Measurements from ENCODE around the gene PSMG4.

The PSMG4 gene

DNA sequence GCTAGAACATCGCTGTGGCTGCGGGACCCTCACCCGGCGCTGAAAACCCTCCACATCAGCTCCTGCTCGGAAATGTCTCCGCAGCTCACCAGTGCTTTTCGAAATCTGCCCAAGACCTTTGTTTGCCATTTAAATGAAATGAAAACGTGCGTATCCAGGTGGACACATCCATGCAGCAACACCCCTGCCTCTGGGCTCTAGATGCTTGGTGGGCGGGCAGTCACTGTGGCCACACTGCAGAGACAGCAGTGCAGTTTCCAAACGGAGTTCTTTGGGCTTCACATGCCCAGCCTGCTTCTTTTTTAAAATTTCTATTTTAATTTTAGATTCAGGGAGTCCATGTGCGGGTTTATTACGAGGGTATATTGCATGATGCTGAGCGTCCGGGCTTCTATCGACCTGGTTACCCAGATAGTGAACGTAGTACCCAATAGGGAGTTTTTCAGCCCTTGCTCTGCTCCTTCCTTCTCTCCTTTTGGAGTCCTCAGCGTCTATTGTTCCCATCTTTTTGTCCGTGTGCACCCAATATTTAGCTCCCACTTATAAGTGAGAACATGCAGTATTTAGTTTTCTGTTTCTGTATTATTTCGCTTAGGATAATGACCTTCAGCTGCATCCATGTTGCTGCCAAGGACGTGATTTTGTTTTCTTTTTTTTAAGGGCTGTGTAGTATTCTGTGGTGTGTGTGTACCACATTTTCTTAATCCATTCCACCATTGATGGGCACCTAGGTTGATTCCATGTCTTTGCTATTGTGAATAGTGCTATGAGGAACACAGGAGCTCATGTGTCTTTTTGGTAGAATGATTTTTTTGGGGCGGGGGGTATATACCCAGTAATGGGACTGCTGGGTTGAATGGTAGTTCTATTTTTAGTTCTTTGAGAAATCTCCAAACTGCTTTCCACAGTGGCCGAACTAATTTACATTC is 26.5 kb upstream of the PSMG4 start:
- Histone ChIP-seq H3K36me3 (ENCODE audit: control insufficient read depth in 2 of 2, insufficient read depth in 1 of 2, low read length in 2 of 2) (no peaks in the 10 kb centered on the region), H3K4me3 (ENCODE audit: low read depth, low read length) (peak overlapping the region; percentile 71), H3K27ac (ENCODE audit: extremely low read depth, low read depth, low read length) (peak overlapping the region; percentile 94), H3K9me3 (ENCODE audit: control insufficient read depth, insufficient read depth, low read depth, low read length) (no peaks in the 10 kb centered on the region), H3K4me1 (ENCODE audit: control insufficient read depth, insufficient read depth, low read length) (peaks cover 5% of the 10 kb centered on the region; the same call in 1 of the 2 replicates)
- TF ChIP-seq ZNF521 (tag by site-specific recombination; IDR thresholded peaks at IDR 0.05) (no peak), ZNF121 (tag by site-specific recombination; IDR thresholded peaks at IDR 0.05) (no peak), ZNF677 (tag by site-specific recombination; IDR thresholded peaks at IDR 0.05) (no peak), ZFP69B (tag by site-specific recombination; IDR thresholded peaks at IDR 0.05) (no peak), ZNF596 (tag by site-specific recombination; IDR thresholded peaks at IDR 0.05) (no peak), ZNF335 (tag by site-specific recombination; conservative IDR thresholded peaks at IDR 0.05) (peak; percentile 92), ZNF37A (tag by site-specific recombination; IDR thresholded peaks at IDR 0.05) (no peak), ZNF558 (tag by site-specific recombination; IDR thresholded peaks at IDR 0.05) (no peak), ZNF146 (tag by site-specific recombination; IDR thresholded peaks at IDR 0.05) (peak; percentile 90), ZEB2 (tag by site-specific recombination; IDR thresholded peaks at IDR 0.05) (no peak)
- TF ChIP-seq, protein P1, sequence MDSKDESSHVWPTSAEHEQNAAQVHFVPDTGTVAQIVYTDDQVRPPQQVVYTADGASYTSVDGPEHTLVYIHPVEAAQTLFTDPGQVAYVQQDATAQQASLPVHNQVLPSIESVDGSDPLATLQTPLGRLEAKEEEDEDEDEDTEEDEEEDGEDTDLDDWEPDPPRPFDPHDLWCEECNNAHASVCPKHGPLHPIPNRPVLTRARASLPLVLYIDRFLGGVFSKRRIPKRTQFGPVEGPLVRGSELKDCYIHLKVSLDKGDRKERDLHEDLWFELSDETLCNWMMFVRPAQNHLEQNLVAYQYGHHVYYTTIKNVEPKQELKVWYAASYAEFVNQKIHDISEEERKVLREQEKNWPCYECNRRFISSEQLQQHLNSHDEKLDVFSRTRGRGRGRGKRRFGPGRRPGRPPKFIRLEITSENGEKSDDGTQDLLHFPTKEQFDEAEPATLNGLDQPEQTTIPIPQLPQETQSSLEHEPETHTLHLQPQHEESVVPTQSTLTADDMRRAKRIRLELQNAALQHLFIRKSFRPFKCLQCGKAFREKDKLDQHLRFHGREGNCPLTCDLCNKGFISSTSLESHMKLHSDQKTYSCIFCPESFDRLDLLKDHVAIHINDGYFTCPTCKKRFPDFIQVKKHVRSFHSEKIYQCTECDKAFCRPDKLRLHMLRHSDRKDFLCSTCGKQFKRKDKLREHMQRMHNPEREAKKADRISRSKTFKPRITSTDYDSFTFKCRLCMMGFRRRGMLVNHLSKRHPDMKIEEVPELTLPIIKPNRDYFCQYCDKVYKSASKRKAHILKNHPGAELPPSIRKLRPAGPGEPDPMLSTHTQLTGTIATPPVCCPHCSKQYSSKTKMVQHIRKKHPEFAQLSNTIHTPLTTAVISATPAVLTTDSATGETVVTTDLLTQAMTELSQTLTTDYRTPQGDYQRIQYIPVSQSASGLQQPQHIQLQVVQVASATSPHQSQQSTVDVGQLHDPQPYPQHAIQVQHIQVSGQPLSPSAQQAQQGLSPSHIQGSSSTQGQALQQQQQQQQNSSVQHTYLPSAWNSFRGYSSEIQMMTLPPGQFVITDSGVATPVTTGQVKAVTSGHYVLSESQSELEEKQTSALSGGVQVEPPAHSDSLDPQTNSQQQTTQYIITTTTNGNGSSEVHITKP (tag by site-specific recombination; IDR thresholded peaks at IDR 0.05): peak; percentile 92
- ChIA-PET CTCF (interaction anchor here (0.8 to 3.0 kb wide), 4 partner anchors 15 to 113 kb away, joined by 3 to 27 read pairs (median 10); no protein-coding TSS in a partner anchor), POLR2A (interaction anchor here (1.0 to 3.5 kb wide), 6 partner anchors 10 to 75 kb away, joined by 4 to 21 read pairs (median 11); partner anchors contain the start of gene TUBB2A)

DNA sequence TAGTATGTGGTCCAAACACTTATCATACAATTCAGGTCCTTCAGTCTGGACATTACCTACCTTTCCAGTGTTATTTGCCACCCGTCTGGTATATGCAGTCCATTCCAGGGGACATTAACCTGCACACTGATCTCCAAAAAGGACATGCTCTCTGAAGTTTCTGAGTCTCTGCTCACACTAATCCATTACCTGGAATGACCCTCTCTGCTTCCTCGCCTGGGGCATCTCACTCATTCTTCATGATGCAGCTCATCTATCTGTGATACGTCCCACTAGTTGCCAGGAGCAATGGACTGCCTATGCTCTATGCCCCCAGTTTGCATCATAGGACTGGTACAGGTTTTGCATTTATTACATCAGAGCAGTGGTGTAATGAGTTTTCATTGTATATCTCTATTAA is 25.4 kb upstream of the PSMG4 start:
- no peak overlapping the region for H3K4me3 ChIP-seq (ENCODE audit: low read depth, low read length)
- ChIA-PET CTCF (interaction anchor here (1.0 to 2.2 kb wide), 3 partner anchors 18 to 109 kb away, joined by 4 to 12 read pairs (median 5); no protein-coding TSS in a partner anchor), POLR2A (interaction anchor here (1.6 kb wide), 1 partner anchor 14 kb away, joined by 6 read pairs; no protein-coding TSS in a partner anchor)
- peaks cover 5% of the 10 kb centered on the region; the same call in 1 of the 2 replicates for H3K4me1 ChIP-seq (ENCODE audit: control insufficient read depth, insufficient read depth, low read length)
- no peaks in the 10 kb centered on the region for H3K36me3 ChIP-seq (ENCODE audit: control insufficient read depth in 2 of 2, insufficient read depth in 1 of 2, low read length in 2 of 2)
- H3K27ac ChIP-seq (ENCODE audit: extremely low read depth, low read depth, low read length): no peak overlapping the region
- H3K9me3 ChIP-seq (ENCODE audit: control insufficient read depth, insufficient read depth, low read depth, low read length): no peaks in the 10 kb centered on the region
- TF ChIP-seq ZNF391 (tag by site-specific recombination; IDR thresholded peaks at IDR 0.05; ENCODE audit: borderline replicate concordance, low read depth) (no peak), ZNF292 (tag by site-specific recombination; IDR thresholded peaks at IDR 0.05; ENCODE audit: borderline replicate concordance, low read depth) (no peak), ZNF664 (tag by site-specific recombination; IDR thresholded peaks at IDR 0.05) (no peak), ZNF585B (tag by site-specific recombination; IDR thresholded peaks at IDR 0.05) (no peak), ZNF670 (tag by site-specific recombination; IDR thresholded peaks at IDR 0.05; ENCODE audit: low read depth) (no peak), BCL11B (tag by site-specific recombination; IDR thresholded peaks at IDR 0.05; ENCODE audit: low read depth) (no peak), ZNF501 (tag by site-specific recombination; IDR thresholded peaks at IDR 0.05) (no peak), ZNF133 (tag by site-specific recombination; IDR thresholded peaks at IDR 0.05) (no peak), ZNF311 (tag by site-specific recombination; IDR thresholded peaks at IDR 0.05; ENCODE audit: borderline replicate concordance) (no peak), FEZF1 (tag by site-specific recombination; IDR thresholded peaks at IDR 0.05) (no peak), ZNF121 (tag by site-specific recombination; IDR thresholded peaks at IDR 0.05) (no peak), ZNF324 (tag by site-specific recombination; IDR thresholded peaks at IDR 0.05) (no peak), ZNF660 (tag by site-specific recombination; IDR thresholded peaks at IDR 0.05) (no peak)
- TF ChIP-seq, protein P2, sequence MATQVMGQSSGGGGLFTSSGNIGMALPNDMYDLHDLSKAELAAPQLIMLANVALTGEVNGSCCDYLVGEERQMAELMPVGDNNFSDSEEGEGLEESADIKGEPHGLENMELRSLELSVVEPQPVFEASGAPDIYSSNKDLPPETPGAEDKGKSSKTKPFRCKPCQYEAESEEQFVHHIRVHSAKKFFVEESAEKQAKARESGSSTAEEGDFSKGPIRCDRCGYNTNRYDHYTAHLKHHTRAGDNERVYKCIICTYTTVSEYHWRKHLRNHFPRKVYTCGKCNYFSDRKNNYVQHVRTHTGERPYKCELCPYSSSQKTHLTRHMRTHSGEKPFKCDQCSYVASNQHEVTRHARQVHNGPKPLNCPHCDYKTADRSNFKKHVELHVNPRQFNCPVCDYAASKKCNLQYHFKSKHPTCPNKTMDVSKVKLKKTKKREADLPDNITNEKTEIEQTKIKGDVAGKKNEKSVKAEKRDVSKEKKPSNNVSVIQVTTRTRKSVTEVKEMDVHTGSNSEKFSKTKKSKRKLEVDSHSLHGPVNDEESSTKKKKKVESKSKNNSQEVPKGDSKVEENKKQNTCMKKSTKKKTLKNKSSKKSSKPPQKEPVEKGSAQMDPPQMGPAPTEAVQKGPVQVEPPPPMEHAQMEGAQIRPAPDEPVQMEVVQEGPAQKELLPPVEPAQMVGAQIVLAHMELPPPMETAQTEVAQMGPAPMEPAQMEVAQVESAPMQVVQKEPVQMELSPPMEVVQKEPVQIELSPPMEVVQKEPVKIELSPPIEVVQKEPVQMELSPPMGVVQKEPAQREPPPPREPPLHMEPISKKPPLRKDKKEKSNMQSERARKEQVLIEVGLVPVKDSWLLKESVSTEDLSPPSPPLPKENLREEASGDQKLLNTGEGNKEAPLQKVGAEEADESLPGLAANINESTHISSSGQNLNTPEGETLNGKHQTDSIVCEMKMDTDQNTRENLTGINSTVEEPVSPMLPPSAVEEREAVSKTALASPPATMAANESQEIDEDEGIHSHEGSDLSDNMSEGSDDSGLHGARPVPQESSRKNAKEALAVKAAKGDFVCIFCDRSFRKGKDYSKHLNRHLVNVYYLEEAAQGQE (tag by site-specific recombination; IDR thresholded peaks at IDR 0.05): no peak
- TF ChIP-seq, protein P3, sequence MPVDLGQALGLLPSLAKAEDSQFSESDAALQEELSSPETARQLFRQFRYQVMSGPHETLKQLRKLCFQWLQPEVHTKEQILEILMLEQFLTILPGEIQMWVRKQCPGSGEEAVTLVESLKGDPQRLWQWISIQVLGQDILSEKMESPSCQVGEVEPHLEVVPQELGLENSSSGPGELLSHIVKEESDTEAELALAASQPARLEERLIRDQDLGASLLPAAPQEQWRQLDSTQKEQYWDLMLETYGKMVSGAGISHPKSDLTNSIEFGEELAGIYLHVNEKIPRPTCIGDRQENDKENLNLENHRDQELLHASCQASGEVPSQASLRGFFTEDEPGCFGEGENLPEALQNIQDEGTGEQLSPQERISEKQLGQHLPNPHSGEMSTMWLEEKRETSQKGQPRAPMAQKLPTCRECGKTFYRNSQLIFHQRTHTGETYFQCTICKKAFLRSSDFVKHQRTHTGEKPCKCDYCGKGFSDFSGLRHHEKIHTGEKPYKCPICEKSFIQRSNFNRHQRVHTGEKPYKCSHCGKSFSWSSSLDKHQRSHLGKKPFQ (tag by site-specific recombination; IDR thresholded peaks at IDR 0.05): no peak

Data from HEK293 (cell line).